Measurements from ENCODE around the gene SNX14. TPM values are rescaled to one million over a fixed set of nuclear protein-coding genes. Genes with fewer than 3 reads are reported as not detected.

SNX14 gene
- total RNA-seq, 1 experiment from 2014 or later, result 87.1 TPM

- in situ Hi-C loops (cut with HindIII; ENCODE audit: low pct_unique_long_range_greater_than_20kb, low sequenced_read_pairs), result no loop called here
- DNase-seq (ENCODE audit: low read depth, low spot score), result no peak
Measured at GRCh38 chr6:85458782-85459181, 134.9 kb downstream of the SNX14 start.

GRCh38 chr6:85458184-85458583, 135.5 kb downstream of the SNX14 start:
- no peak for DNase-seq (ENCODE audit: low read depth, low spot score)
- in situ Hi-C loops (cut with HindIII; ENCODE audit: low pct_unique_long_range_greater_than_20kb, low sequenced_read_pairs), result no loop called here

GRCh38 chr6:85456782-85457181, 136.9 kb downstream of the SNX14 start:
- DNase-seq (ENCODE audit: low read depth, low spot score), result no peak
- in situ Hi-C loops (cut with HindIII; ENCODE audit: low pct_unique_long_range_greater_than_20kb, low sequenced_read_pairs), result no loop called here

Other genes starting within 250 kb of the SNX14 start
- 15.2 and 15.4 TPM in 2 replicates for gene NT5E, start 143.8 kb downstream of the SNX14 start, total RNA-seq (2014; rRNA removed; shearing (Covaris generic))
- 67.5 and 68.1 TPM in 2 replicates for gene SYNCRIP, start 49.0 kb upstream of the SNX14 start, total RNA-seq (2014; rRNA removed; shearing (Covaris generic))

Measured in SK-MEL-5 (cell line).